Ishikawa (cell line): ENCODE data around the gene ADAMTS16.

Source experiments
- EGR1 ChIP-seq: IDR thresholded peaks from 2 replicates; pipeline ENCODE4 v1.6.1; 2012
- FOXM1 ChIP-seq: IDR thresholded peaks from 2 replicates; pipeline ENCODE4 v1.6.1; 2012; ENCODE audit warnings: low read depth, borderline replicate concordance
- RAD21 ChIP-seq: IDR thresholded peaks from 2 replicates; pipeline ENCODE4 v1.6.1; 2012; ENCODE audit warnings: low read depth
- TAF1 ChIP-seq: IDR thresholded peaks from 2 replicates; pipeline ENCODE4 v1.6.1; 2012; ENCODE audit warnings: low read depth, mild to moderate bottlenecking
- YY1 ChIP-seq: IDR thresholded peaks from 2 replicates; pipeline ENCODE4 v1.6.1; 2012; ENCODE audit warnings: low read depth
- TF ChIP-seq, protein P1 (sequence below): IDR thresholded peaks from 2 replicates; pipeline ENCODE4 v1.6.1; 2012; ENCODE audit warnings: low read depth, mild to moderate bottlenecking
- TF ChIP-seq, protein P2 (sequence below): IDR thresholded peaks from 2 replicates; pipeline ENCODE4 v1.6.1; 2012

DNA sequence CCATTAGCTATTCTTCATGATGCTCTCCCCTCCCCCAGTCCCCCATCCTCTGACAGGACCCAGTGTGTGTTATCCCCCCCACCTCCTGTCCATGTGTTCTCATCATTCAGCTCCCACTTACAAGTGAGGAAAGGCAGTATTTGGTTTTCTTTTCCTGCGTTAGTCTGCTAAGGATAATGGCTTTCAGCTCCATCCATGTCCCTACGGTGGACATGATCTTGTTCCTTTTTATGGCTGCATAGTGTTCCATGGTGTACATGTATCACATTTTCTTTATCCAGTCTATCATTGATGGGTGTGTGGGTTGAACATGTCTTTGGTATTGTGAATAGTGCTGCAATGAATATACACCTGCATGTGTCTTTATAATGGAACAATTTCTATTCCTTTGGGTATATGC is 181.0 kb downstream of the ADAMTS16 start:
- no peak for TF ChIP-seq YY1
- TF ChIP-seq, protein P1, sequence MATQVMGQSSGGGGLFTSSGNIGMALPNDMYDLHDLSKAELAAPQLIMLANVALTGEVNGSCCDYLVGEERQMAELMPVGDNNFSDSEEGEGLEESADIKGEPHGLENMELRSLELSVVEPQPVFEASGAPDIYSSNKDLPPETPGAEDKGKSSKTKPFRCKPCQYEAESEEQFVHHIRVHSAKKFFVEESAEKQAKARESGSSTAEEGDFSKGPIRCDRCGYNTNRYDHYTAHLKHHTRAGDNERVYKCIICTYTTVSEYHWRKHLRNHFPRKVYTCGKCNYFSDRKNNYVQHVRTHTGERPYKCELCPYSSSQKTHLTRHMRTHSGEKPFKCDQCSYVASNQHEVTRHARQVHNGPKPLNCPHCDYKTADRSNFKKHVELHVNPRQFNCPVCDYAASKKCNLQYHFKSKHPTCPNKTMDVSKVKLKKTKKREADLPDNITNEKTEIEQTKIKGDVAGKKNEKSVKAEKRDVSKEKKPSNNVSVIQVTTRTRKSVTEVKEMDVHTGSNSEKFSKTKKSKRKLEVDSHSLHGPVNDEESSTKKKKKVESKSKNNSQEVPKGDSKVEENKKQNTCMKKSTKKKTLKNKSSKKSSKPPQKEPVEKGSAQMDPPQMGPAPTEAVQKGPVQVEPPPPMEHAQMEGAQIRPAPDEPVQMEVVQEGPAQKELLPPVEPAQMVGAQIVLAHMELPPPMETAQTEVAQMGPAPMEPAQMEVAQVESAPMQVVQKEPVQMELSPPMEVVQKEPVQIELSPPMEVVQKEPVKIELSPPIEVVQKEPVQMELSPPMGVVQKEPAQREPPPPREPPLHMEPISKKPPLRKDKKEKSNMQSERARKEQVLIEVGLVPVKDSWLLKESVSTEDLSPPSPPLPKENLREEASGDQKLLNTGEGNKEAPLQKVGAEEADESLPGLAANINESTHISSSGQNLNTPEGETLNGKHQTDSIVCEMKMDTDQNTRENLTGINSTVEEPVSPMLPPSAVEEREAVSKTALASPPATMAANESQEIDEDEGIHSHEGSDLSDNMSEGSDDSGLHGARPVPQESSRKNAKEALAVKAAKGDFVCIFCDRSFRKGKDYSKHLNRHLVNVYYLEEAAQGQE = no peak
- no peak for TF ChIP-seq RAD21
- TF ChIP-seq, protein P2, sequence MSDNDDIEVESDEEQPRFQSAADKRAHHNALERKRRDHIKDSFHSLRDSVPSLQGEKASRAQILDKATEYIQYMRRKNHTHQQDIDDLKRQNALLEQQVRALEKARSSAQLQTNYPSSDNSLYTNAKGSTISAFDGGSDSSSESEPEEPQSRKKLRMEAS = no peak
- no peak for TF ChIP-seq TAF1
- no peak for TF ChIP-seq EGR1
- no peak for TF ChIP-seq FOXM1
